Measurements from ENCODE around the gene WDR4.

- TF ChIP-seq SUZ12 (IDR thresholded peaks at IDR 0.05; ENCODE audit: extremely low read depth, insufficient read depth, insufficient read length) (no peak), YY1 (IDR thresholded peaks at IDR 0.05; ENCODE audit: insufficient read depth, insufficient read length) (no peak), ZNF274 (IDR thresholded peaks at IDR 0.05; ENCODE audit: low read depth, low read length) (no peak)
Measured at GRCh38 chr21:42887326-42887725, 8.0 kb upstream of the WDR4 start.
